DMS 273 (cell line): ENCODE data around the gene ANAPC15.
A peak's percentile ranks its signal among the peaks of the same experiment; 100 is the strongest.
"Not testable (repeated sequence)": the region's sequence is repeated elsewhere in the genome, so short reads cannot be mapped to it uniquely, and the experiment has no call there.

Experiments used
- DNase-seq: peaks from one replicate; lab custom pipeline; 2025; ENCODE audit not compliant: unreplicated experiment; lab: John Stamatoyannopoulos, UW

Gene ANAPC15

GRCh38 chr11:72112143-72112977 lies at the start of gene ANAPC15:
TSS of gene ANAPC15 (minus strand) at chr11:72112695. CDS start at chr11:72111276, 1,419 bp downstream.
- peak; percentile 98 for DNase-seq

DNA sequence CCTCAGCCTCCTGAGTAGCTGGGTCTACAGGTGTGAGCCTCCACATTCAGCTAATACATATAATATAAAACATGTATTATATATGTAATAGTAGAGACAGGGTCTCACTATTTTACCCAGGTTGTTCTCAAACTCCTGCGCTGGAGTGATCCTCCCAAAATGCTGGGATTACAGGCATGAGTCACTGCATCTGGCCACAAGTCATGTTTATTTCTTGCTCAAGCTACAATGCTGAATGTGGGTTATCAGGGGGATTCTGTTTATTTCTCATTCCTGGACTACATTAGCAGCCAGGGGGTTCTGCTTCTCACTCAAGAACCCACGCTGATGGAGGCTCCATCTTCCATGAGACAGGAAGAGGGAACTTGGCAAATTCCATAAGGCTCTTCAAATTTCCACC lies 47.8 kb upstream of the ANAPC15 start:
- no peak for DNase-seq

DNA sequence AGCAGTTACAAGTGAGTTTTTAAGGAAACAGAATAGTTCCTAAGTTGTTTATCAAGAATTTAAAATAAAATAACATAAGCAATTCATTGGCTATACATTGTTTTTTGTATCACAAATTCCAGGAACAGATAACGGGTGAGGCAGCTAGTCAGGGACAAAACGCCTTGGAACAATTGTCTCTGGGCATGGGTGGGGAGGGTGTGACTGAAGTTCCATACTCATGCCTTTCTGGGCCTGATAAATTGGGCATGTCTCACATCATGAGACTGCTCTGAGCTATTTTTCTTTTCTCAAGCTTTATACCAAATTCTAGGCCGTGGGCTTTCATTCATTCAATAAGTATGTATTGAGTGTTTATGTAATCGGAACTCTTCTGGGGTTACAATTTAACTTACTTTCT lies 44.6 kb upstream of the ANAPC15 start:
- no peak for DNase-seq

- DNase-seq = no peak
These were observed 43.3 kb upstream of the ANAPC15 start for GRCh38 chr11:72155751-72156150.

- DNase-seq = no peak
These were observed 42.3 kb upstream of the ANAPC15 start for GRCh38 chr11:72154816-72155215.

DNA sequence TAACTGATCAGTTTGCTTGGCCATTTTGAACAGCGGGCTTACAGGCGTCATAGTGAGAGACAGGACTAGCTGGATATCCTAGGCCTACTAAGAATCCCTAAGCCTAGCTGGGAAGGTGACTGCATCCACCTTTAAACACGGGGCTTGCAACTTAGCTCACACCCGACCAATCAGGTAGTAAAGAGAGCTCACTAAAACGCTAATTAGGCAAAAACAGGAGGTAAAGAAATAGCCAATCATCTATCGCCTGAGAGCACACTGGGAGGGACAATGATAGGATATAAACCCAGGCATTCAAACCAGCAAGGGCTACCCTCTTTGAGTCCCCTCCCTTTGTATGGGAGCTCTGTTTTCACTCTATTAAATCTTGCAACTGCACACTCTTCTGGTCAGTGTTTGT lies 41.4 kb upstream of the ANAPC15 start:
- not testable (repeated sequence) for DNase-seq

DNA sequence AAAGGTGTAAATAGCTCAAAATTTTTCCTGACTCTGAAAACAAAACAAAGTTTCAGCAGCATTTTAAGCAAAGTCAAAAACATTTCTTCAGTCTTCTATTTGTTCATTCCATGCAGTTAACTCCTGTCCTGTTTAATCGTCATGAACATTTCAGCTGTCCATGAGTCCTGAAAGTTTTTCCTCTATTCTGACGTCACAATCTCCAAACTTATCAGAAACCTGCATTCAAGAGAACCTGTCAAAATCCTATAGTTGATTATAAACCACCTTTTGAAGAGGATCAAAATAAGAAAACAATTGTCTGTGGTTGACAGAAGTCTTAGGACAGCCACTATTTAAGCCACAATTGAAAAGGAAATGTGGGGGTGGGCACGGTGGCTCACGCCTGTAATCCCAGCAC lies 38.4 kb upstream of the ANAPC15 start:
- DNase-seq = no peak

DNA sequence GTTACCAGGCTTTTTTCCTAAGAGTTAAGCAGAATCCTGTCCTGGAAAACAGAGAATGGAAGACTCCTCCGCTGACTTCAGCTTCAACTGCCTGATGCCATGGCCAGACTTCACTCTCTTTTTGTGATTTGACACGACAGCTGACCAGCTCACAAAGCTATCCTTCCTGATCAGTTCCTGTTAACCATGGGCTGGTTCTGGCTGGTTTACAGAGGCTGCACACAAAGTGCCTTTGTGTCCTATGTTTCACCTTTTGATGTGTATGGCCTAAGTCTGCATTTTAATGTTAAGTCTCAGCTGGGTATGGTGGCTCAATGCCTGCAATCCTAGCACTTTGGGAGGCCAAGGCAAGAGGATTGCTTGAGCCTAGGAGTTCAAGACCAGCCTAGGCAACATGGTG lies 34.1 kb upstream of the ANAPC15 start:
- DNase-seq = no peak

- DNase-seq = no peak
These were observed 32.5 kb upstream of the ANAPC15 start for GRCh38 chr11:72144807-72145565.

GRCh38 chr11:72142543-72142942 lies 30.0 kb upstream of the ANAPC15 start:
- DNase-seq = not testable (repeated sequence)

DNA sequence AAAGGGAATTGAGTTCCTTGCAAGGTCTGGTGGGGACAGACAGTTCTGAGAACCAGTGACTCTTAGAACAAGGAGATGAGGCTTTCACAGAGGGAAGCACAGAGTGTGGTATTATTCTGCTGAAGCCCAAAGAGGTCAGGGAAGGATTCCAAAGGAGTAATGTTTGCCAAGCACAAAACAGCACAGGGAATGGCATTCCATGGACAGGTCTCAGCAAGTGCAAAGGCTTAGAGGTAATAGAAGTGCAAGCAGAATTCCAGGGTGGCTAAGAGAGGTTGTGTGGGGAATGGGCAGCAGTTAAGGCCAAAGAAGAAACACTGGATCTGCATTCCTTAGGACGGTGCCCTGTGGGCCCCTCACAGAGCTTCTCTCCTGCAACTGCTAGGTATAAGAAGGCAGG lies 29.6 kb upstream of the ANAPC15 start:
- not testable (repeated sequence) for DNase-seq

GRCh38 chr11:72141066-72141465 lies 28.6 kb upstream of the ANAPC15 start:
- no peak for DNase-seq

DNA sequence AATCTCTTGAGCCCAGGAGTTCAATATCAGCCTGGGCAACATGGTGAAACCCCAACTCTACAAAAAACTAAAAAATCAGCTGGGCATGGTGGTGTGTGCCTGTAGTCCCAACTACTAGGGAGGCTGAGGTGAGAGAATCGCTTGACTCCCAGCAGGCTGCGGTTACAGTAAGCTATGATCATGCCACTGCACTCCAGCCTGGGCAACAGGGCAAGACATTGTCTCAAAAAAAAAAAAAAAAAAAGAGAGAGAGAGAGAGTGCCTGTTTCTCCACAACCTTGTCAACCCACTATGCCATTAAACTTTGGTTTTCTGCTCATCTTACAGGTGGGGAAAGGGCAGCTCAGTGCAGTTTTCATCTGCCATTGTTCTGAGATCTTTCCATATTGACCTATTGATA lies 28.2 kb upstream of the ANAPC15 start:
- no peak for DNase-seq

GRCh38 chr11:72139500-72139899 lies 27.0 kb upstream of the ANAPC15 start:
- no peak for DNase-seq

- no peak for DNase-seq
These were observed 26.4 kb upstream of the ANAPC15 start for GRCh38 chr11:72138821-72139390.

- DNase-seq = no peak
These were observed 24.3 kb upstream of the ANAPC15 start for GRCh38 chr11:72136684-72137262.

GRCh38 chr11:72135891-72136683 lies 23.6 kb upstream of the ANAPC15 start:
- no peak for DNase-seq

DNA sequence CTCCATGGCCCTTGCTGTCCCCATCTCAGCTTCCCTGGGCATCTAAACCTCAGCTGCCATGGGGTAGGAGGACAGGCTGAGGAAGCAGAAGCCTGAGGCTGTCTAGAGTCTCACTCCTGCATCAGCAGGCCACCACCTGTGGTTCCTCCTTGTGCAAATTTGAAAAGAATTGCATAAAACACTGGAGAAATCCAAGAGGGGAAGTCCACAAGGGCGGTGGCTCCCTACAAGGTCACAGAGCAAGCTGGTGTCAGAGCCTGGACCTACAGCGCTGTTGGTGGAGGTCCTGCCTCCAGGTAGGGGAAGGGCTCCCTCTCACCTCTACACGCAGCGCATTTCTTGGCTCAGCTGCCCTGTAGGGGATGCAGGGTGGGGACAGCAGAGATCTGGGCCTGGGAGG lies 23.0 kb upstream of the ANAPC15 start, which contains the start of gene FOLR3:
TSS of gene FOLR3 (plus strand) at position 253 of the 400 bp plus-strand sequence. CDS start 228 bp downstream, outside the sequence.
- not testable (repeated sequence) for DNase-seq

- no peak for DNase-seq
These were observed 20.2 kb upstream of the ANAPC15 start for GRCh38 chr11:72132646-72133045.

DNA sequence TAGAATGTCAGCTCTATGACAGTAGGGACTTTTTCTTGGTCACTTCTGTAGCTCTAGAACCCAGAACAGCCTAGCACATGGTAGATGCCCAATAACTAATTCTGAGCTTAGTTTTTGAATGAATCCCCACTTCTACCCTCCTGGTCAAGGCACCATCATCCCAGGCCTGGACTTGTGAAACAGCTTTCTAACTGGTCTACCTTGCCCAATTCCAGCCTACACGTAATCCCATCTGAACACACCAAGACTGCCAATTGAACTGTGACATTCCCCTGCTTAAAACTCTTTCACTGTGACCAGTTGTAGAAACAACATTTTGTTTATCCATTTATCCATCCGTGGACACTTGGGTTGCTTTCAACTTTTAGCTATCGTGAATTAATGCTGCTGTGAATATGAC lies 16.9 kb upstream of the ANAPC15 start:
- DNase-seq = no peak

DNA sequence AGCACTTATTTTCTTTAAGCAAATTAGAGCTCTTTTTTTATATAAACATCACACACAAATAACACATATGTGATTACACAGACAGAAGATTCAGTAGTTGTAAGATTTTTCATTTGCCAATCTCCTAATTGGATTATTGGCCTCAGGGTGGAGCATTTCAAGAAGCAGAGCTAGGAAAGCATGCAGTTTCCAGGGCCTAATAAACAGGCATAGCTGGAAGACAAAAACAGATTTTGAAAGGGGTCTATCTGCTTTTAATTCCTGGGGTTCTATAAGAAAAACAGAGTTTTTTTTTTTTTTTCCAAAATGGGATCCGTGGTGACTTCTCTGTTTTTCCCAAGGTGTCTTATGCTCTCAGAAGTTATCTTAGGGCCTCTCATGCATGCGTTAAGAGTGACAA lies 15.4 kb upstream of the ANAPC15 start:
- DNase-seq = no peak
